WTC11 (cell line): ENCODE data around the gene EVX1. TPM values are rescaled to one million over a fixed set of nuclear protein-coding genes. Genes with fewer than 3 reads are reported as not detected.

Experiments
- ATAC-seq: fragments of 200-7000 bp; cut with Tn5 transposase; 2 replicates; pipeline ENCODE4 v1.10.0; 2021; ENCODE audit warnings: mild to moderate bottlenecking, moderate library complexity
- CTCF ChIA-PET: fragments of 300-600 bp; sonication (Branson Sonifier 250); formaldehyde crosslinking; loops from one replicate; lab custom pipeline; 2021; ENCODE audit warnings: antibody characterized with exemption; lab: Charles Lee
- POLR2A ChIA-PET: fragments of 350-600 bp; sonication (Branson Sonifier 250); formaldehyde crosslinking; loops from one replicate; lab custom pipeline; 2021; ENCODE audit warnings: antibody characterized with exemption; lab: Charles Lee
- DNase-seq: peaks from one replicate; pipeline ENCODE4 v3.0.0; 2021; ENCODE audit warnings: low spot score
- H3K27ac Mint-ChIP-seq: 2 replicates; pipeline ENCODE4 v1.8.0; 2021; ENCODE audit warnings: mixed read lengths
- H3K27me3 Mint-ChIP-seq: 2 replicates; pipeline ENCODE4 v1.8.0; 2021; ENCODE audit warnings: low read depth, mild to moderate bottlenecking, moderate library complexity, mixed read lengths
- H3K36me3 Mint-ChIP-seq: 2 replicates; pipeline ENCODE4 v1.8.0; 2021; ENCODE audit warnings: mixed read lengths
- H3K4me1 Mint-ChIP-seq: 2 replicates; pipeline ENCODE4 v1.8.0; 2022; ENCODE audit warnings: mixed read lengths
- H3K4me3 Mint-ChIP-seq: 2 replicates; pipeline ENCODE4 v1.8.0; 2021; ENCODE audit warnings: mild to moderate bottlenecking, moderate library complexity, mixed read lengths
- H3K9me3 Mint-ChIP-seq: 2 replicates; pipeline ENCODE4 v1.8.0; 2021; ENCODE audit warnings: mixed read lengths
- ATF1 ChIP-seq: sonication (generic); formaldehyde crosslinking; IDR thresholded peaks from 2 replicates; pipeline ENCODE4 v1.8.1; 2023; ENCODE audit warnings: mild to moderate bottlenecking, moderate library complexity, missing genetic modification reagents
- CBFB ChIP-seq: sonication (generic); formaldehyde crosslinking; IDR thresholded peaks from 2 replicates; pipeline ENCODE4 v1.8.1; 2022; ENCODE audit warnings: mild to moderate bottlenecking, low read depth, missing genetic modification reagents
- FOXJ3 ChIP-seq: sonication (generic); formaldehyde crosslinking; IDR thresholded peaks from 2 replicates; pipeline ENCODE4 v1.9.0; 2021; ENCODE audit warnings: missing genetic modification reagents, mild to moderate bottlenecking, borderline replicate concordance
- FOXP1 ChIP-seq: sonication (generic); formaldehyde crosslinking; IDR thresholded peaks from 2 replicates; pipeline ENCODE4 v1.8.0; 2022; ENCODE audit warnings: missing genetic modification reagents, mild to moderate bottlenecking, moderate library complexity, borderline replicate concordance
- MYBL2 ChIP-seq: sonication (generic); formaldehyde crosslinking; IDR thresholded peaks from 2 replicates; pipeline ENCODE4 v1.8.1; 2023; ENCODE audit warnings: mild to moderate bottlenecking, moderate library complexity, missing genetic modification reagents
- NR2C2 ChIP-seq: sonication (generic); formaldehyde crosslinking; IDR thresholded peaks from 2 replicates; pipeline ENCODE4 v1.8.0; 2022; ENCODE audit warnings: mild to moderate bottlenecking, missing genetic modification reagents
- PRDM15 ChIP-seq: sonication (generic); formaldehyde crosslinking; IDR thresholded peaks from 2 replicates; pipeline ENCODE4 v1.8.0; 2022; ENCODE audit warnings: missing genetic modification reagents
- SOX15 ChIP-seq: fragments of 250-450 bp; sonication (Bioruptor Pico); IDR thresholded peaks from 2 replicates; pipeline ENCODE4 v1.9.0; 2021; ENCODE audit warnings: mild to moderate bottlenecking
- SP1 ChIP-seq: sonication (generic); formaldehyde crosslinking; conservative IDR thresholded peaks from 2 replicates; pipeline ENCODE4 v1.8.1; 2022; ENCODE audit warnings: missing genetic modification reagents
- ZNF671 ChIP-seq: fragments of 250-450 bp; sonication (Bioruptor Pico); IDR thresholded peaks from 2 replicates; pipeline ENCODE4 v1.8.0; 2021; ENCODE audit warnings: mild to moderate bottlenecking
- total RNA-seq: library from RNA; stranded (reverse); gene quantifications from 3 replicates; pipeline ENCODE4 v1.2.3, GENCODE V29; 2021

Gene EVX1
- total RNA-seq, 1 experiment from 2014 or later: not detected

DNA sequence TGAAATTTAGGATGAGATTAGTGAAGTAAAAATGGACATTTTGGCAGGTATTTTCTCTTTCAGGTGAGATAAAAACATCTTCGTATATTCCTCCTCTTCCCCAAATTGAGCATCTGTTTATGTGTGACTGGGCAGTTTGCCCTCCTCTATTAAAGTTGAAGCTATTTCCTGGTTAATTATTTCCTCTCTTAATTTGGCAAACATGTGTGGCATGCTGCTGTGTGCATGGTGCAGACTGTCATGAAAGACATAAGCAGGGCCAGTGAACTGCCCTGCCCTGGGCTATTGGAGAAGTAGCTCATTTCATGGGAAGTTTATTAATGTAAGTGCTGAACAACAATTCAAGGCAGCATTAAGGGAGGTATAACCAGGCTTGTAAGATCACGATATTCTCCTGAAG, 52.6 kb downstream of the EVX1 start:
- TF ChIP-seq FOXJ3 (no peak), CBFB (no peak), SP1 (CRISPR knock-in tag) (no peak)
- ATAC-seq (no peak), DNase-seq (no peak)
- H3K36me3 Mint-ChIP-seq: no peaks in the 10 kb centered on the region
- no peak overlapping the region for H3K27ac Mint-ChIP-seq
- H3K9me3 Mint-ChIP-seq: 0 out of 2 replicates have a peak, but pooled peaks cover 3% of the 10 kb centered on the region
- H3K27me3 Mint-ChIP-seq: no peaks in the 10 kb centered on the region; the same call in 1 of the 2 replicates
- no peak overlapping the region for H3K4me3 Mint-ChIP-seq
- ChIA-PET POLR2A (no interaction called here), CTCF (interaction anchor here (0.6 kb wide), 1 partner anchor 37 kb away, joined by 3 read pairs; no protein-coding TSS in a partner anchor)
- H3K4me1 Mint-ChIP-seq: 0 out of 2 replicates have a peak, but pooled peaks cover 2% of the 10 kb centered on the region

- ATAC-seq: no peak
- 0 out of 2 replicates have a peak, but pooled peaks cover 3% of the 10 kb centered on the region for H3K4me1 Mint-ChIP-seq
- CTCF ChIA-PET: no interaction called here
- no peak overlapping the region for H3K27ac Mint-ChIP-seq
- no peaks in the 10 kb centered on the region for H3K36me3 Mint-ChIP-seq
- H3K4me3 Mint-ChIP-seq: no peak overlapping the region
- no peak for DNase-seq
- TF ChIP-seq NR2C2 (CRISPR knock-in tag) (no peak), PRDM15 (CRISPR knock-in tag) (no peak), ZNF671 (CRISPR knock-in tag) (no peak), FOXP1 (CRISPR knock-in tag) (no peak), MYBL2 (CRISPR knock-in tag) (no peak), SOX15 (no peak), ATF1 (CRISPR knock-in tag) (no peak)
- POLR2A ChIA-PET: interaction anchor here (0.6 kb wide), 1 partner anchor 41 kb away, joined by 3 read pairs; no protein-coding TSS in a partner anchor
- H3K9me3 Mint-ChIP-seq: 0 out of 2 replicates have a peak, but pooled peaks cover 1% of the 10 kb centered on the region
- no peaks in the 10 kb centered on the region; the same call in 1 of the 2 replicates for H3K27me3 Mint-ChIP-seq
Measured at GRCh38 chr7:27297356-27297755, 54.8 kb downstream of the EVX1 start.

Other genes with a start within 250 kb of the EVX1 start
- not detected in 3 replicates for gene HOXA1, start 146.8 kb upstream of the EVX1 start, total RNA-seq
- not detected in 3 replicates for gene HOXA2, start 140.1 kb upstream of the EVX1 start, total RNA-seq
- gene HOXA4, start 112.0 kb upstream of the EVX1 start, total RNA-seq: not detected in 3 replicates
- 0.14 TPM in 1 of 3 replicates, not detected in the others for gene HOXA5, start 99.1 kb upstream of the EVX1 start, total RNA-seq
- gene HOXA6, start 95.0 kb upstream of the EVX1 start, total RNA-seq: not detected in 3 replicates
- 0.11 TPM in 1 of 3 replicates, not detected in the others for gene HOXA3, start 90.2 kb upstream of the EVX1 start, total RNA-seq
- gene HOXA7, start 86.1 kb upstream of the EVX1 start, total RNA-seq: not detected in 3 replicates
- not detected in 3 replicates for gene HOXA9, start 77.3 kb upstream of the EVX1 start, total RNA-seq
- gene HOXA10, start 68.5 kb upstream of the EVX1 start, total RNA-seq: 0.07 TPM in 1 of 3 replicates, not detected in the others
- gene HOXA11, start 57.6 kb upstream of the EVX1 start, total RNA-seq: not detected in 3 replicates
- not detected in 3 replicates for gene HOXA13, start 42.7 kb upstream of the EVX1 start, total RNA-seq